ENCODE data around the gene FIGNL1.
A peak's percentile ranks its signal among the peaks of the same experiment; 100 is the strongest.

The FIGNL1 gene

DNA sequence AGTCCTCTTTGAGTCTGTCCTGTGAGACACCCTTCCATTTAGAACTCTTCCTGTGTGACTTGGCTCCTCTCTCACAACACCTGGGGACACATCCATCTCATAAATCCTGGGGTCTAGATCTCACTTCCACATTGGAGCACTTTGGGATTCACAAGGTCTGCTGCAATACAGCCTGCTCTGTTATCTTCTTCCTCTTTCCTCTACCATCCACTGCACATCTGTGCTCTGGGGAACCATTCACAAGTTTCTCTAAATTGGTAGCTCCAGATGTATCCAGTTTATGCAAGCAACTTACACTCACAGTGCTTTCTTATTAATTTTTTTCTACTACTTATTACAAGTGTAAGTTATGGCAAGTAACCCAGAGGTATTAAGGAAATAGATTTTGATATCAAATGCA is 5.5 kb upstream of the FIGNL1 start:
- Histone ChIP-seq H3K27ac (ENCODE audit: low read depth, low read length) (no peak overlapping the region), H3K36me3 (ENCODE audit: control insufficient read depth, insufficient read depth, low read length) (no peaks in the 10 kb centered on the region), H3K9ac (ENCODE audit: low read depth, low read length) (no peak overlapping the region)

DNA sequence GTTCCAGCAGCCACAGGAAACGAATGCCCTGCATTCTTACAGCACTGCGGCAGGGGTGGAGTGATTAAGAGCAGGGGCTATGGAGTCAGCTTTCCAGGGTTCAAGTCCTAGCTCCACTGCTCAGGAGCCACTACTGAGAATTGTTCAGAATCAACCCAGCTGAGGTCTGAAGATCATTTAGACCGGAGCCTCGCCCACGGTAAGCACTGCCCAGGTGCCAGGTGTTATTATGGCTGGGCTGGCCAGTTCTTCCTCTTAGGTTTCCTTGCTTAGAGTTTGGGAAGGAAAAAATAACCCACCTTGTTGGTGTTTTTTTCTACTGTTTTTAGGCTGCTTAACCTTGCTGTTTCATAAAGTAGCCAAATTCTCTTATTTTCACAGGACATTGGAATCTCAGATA is 4.8 kb upstream of the FIGNL1 start:
- Histone ChIP-seq H3K27me3 (ENCODE audit: control insufficient read depth, insufficient read depth, low read length) (no peaks in the 10 kb centered on the region; the same call in 1 of the 2 replicates), H3K9me3 (ENCODE audit: control insufficient read depth, insufficient read depth, low read length) (no peaks in the 10 kb centered on the region; the same call in 1 of the 2 replicates), H3K36me3 (ENCODE audit: control insufficient read depth, insufficient read depth, low read length) (no peaks in the 10 kb centered on the region), H3K27ac (ENCODE audit: low read depth, low read length) (no peak overlapping the region), H3K4me3 (ENCODE audit: low read depth, low read length) (no peak overlapping the region), H3K4me1 (ENCODE audit: control insufficient read depth, insufficient read depth, low read length) (peaks cover 5% of the 10 kb centered on the region; the same call in 1 of the 2 replicates), H3K9ac (ENCODE audit: low read depth, low read length) (no peak overlapping the region)

More for the DNA sequence above, 5.5 kb upstream of the FIGNL1 start:
- Histone ChIP-seq H3K9me3 (ENCODE audit: control insufficient read depth, insufficient read depth, low read length) (no peaks in the 10 kb centered on the region; the same call in 1 of the 2 replicates), H3K4me3 (ENCODE audit: low read depth, low read length) (no peak overlapping the region), H3K4me1 (ENCODE audit: control insufficient read depth, insufficient read depth, low read length) (peaks cover 3% of the 10 kb centered on the region; the same call in 1 of the 2 replicates), H3K27me3 (ENCODE audit: control insufficient read depth, insufficient read depth, low read length) (no peaks in the 10 kb centered on the region; the same call in 1 of the 2 replicates)

DNA sequence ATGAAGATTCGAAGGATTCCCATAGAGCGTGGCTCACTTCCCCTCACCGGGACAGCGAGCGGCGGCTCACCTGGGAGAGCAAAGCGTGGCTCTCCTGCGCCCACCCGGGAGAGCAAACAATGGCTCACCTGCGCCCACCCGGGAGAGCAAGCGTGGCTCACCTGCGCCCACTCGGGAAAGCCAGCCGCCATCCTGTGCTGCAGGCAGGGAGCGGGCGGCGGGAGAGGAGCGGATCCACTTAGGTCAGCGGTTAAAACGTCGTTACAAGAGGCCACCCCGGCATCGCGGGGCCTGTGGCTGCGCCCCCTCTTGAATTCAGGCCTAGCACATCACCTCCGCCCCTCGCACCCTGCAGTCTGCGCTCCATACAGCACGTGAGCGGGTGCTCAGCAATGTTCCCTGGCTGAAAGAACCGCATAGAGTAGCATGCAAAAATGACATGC is 461 bp upstream of the FIGNL1 start:
- Histone ChIP-seq H3K27ac (ENCODE audit: low read depth, low read length) (no peak overlapping the region), H3K9me3 (ENCODE audit: control insufficient read depth, insufficient read depth, low read length) (no peaks in the 10 kb centered on the region), H3K36me3 (ENCODE audit: control insufficient read depth, insufficient read depth, low read length) (peaks cover 16% of the 10 kb centered on the region), H3K4me1 (ENCODE audit: control insufficient read depth, insufficient read depth, low read length) (peaks cover 13% of the 10 kb centered on the region), H3K9ac (ENCODE audit: low read depth, low read length) (peak overlapping the region; percentile 4; the same call in 1 of the 2 replicates), H3K4me3 (ENCODE audit: low read depth, low read length) (peak overlapping the region; percentile 62), H3K27me3 (ENCODE audit: control insufficient read depth, insufficient read depth, low read length) (no peaks in the 10 kb centered on the region)

DNA sequence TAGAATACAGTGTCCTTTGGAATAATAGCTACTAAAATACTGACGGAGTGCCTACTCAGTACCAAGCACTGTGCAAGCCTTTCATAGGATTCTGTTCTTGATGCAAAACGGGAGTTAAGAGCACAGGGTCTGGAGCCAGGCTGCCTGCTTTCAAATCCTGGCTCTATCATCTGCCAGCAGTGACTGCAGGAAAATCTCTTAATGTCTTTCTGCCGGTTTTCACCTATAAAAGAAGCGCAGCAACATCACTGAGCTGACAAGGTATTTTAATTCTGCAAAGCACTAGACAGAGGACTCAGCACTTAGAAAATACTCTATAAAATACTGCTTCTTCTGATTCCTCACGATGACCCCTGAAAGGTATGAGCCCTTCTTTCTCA is 659 bp downstream of the FIGNL1 start:
- Histone ChIP-seq H3K36me3 (ENCODE audit: control insufficient read depth, insufficient read depth, low read length) (peaks cover 24% of the 10 kb centered on the region), H3K4me3 (ENCODE audit: low read depth, low read length) (peak overlapping the region; percentile 62), H3K9ac (ENCODE audit: low read depth, low read length) (no peak overlapping the region), H3K27ac (ENCODE audit: low read depth, low read length) (peak overlapping the region; percentile 54), H3K9me3 (ENCODE audit: control insufficient read depth, insufficient read depth, low read length) (no peaks in the 10 kb centered on the region), H3K27me3 (ENCODE audit: control insufficient read depth, insufficient read depth, low read length) (no peaks in the 10 kb centered on the region), H3K4me1 (ENCODE audit: control insufficient read depth, insufficient read depth, low read length) (peaks cover 13% of the 10 kb centered on the region)

GRCh38 chr7:50448823-50449222 is 1.3 kb downstream of the FIGNL1 start:
- H3K36me3 ChIP-seq (ENCODE audit: control insufficient read depth, insufficient read depth, low read length) = peaks cover 24% of the 10 kb centered on the region
- no peaks in the 10 kb centered on the region for H3K9me3 ChIP-seq (ENCODE audit: control insufficient read depth, insufficient read depth, low read length)
- H3K27ac ChIP-seq (ENCODE audit: low read depth, low read length) = no peak overlapping the region
- peaks cover 13% of the 10 kb centered on the region for H3K4me1 ChIP-seq (ENCODE audit: control insufficient read depth, insufficient read depth, low read length)
- no peaks in the 10 kb centered on the region for H3K27me3 ChIP-seq (ENCODE audit: control insufficient read depth, insufficient read depth, low read length)
- no peak overlapping the region for H3K9ac ChIP-seq (ENCODE audit: low read depth, low read length)
- no peak overlapping the region for H3K4me3 ChIP-seq (ENCODE audit: low read depth, low read length)

- peaks cover 24% of the 10 kb centered on the region for H3K36me3 ChIP-seq (ENCODE audit: control insufficient read depth, insufficient read depth, low read length)
- H3K27ac ChIP-seq (ENCODE audit: low read depth, low read length) = peak overlapping the region; percentile 72
- no peaks in the 10 kb centered on the region for H3K9me3 ChIP-seq (ENCODE audit: control insufficient read depth, insufficient read depth, low read length)
- H3K4me1 ChIP-seq (ENCODE audit: control insufficient read depth, insufficient read depth, low read length) = peaks cover 13% of the 10 kb centered on the region
- H3K4me3 ChIP-seq (ENCODE audit: low read depth, low read length) = no peak overlapping the region
- H3K9ac ChIP-seq (ENCODE audit: low read depth, low read length) = no peak overlapping the region
- H3K27me3 ChIP-seq (ENCODE audit: control insufficient read depth, insufficient read depth, low read length) = no peaks in the 10 kb centered on the region
These were observed 3.6 kb downstream of the FIGNL1 start for GRCh38 chr7:50446542-50446960.

DNA sequence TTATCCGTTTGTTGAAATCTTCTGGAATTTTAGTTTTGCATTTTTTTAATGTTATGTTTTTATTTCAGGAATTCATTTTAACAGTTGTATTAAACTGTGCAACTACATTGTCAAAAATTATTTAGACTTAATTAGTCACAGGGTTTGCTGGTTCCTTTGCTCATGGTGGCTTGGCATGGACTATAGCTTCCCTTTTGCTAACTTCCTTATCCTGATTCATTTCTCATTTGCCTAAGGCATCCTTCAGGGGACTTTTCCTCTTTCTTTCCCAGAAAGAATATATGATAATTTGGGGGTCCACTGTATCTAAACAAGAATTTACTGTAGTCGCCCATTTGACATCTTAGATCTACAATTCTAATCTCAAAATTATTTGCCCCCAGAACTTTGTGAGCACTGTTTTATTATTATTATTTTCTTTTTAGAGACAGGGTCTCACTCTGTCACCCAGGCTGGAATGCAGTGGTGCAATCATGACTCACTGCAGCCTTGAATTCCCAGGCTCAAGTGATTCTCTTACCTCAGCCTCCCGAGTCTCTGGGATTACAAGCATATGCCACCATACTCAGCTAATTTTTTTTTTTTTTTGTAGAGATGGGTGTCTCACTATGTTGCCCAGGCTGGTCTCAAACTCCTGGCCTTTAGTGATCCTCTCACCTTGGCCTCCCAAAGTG is 13.9 kb downstream of the FIGNL1 start:
- Histone ChIP-seq H3K27me3 (ENCODE audit: control insufficient read depth, insufficient read depth, low read length) (no peaks in the 10 kb centered on the region), H3K27ac (ENCODE audit: low read depth, low read length) (no peak overlapping the region), H3K36me3 (ENCODE audit: control insufficient read depth, insufficient read depth, low read length) (no peaks in the 10 kb centered on the region), H3K4me1 (ENCODE audit: control insufficient read depth, insufficient read depth, low read length) (no peaks in the 10 kb centered on the region; the same call in 1 of the 2 replicates), H3K9ac (ENCODE audit: low read depth, low read length) (no peak overlapping the region), H3K9me3 (ENCODE audit: control insufficient read depth, insufficient read depth, low read length) (no peaks in the 10 kb centered on the region), H3K4me3 (ENCODE audit: low read depth, low read length) (no peak overlapping the region)

DNA sequence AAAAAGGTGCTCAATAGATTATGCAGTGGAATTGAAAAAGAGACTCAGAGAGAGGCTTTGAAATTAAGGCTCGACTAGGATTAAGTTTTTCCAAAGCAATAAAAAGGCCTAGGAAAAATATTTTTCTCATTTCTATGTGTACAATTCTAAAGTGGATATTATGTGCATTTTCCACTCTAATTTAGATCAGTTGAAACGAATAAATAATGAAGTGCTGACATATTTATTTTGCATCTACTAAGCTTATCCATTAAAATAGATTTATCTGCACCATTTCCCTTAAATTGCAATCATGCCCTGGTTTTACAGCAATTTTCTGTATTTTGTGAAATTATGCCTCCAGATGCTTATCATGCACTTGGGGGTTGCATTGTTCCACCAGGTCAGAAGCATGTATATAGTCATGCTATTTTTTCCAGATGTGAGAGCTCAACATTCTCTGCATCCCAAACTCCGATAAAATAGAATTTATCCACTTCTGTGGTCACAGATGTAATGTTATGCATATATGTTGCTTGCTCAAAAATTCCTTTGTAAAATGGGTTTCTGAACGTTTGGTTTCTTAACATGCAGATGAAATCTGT is 18.3 kb downstream of the FIGNL1 start:
- H3K27me3 ChIP-seq (ENCODE audit: control insufficient read depth, insufficient read depth, low read length) = no peaks in the 10 kb centered on the region
- H3K27ac ChIP-seq (ENCODE audit: low read depth, low read length) = no peak overlapping the region
- no peaks in the 10 kb centered on the region; the same call in 1 of the 2 replicates for H3K4me1 ChIP-seq (ENCODE audit: control insufficient read depth, insufficient read depth, low read length)
- H3K9ac ChIP-seq (ENCODE audit: low read depth, low read length) = no peak overlapping the region
- no peaks in the 10 kb centered on the region for H3K9me3 ChIP-seq (ENCODE audit: control insufficient read depth, insufficient read depth, low read length)
- no peaks in the 10 kb centered on the region for H3K36me3 ChIP-seq (ENCODE audit: control insufficient read depth, insufficient read depth, low read length)
- H3K4me3 ChIP-seq (ENCODE audit: low read depth, low read length) = no peak overlapping the region

GRCh38 chr7:50431316-50431715 is 18.8 kb downstream of the FIGNL1 start:
- no peaks in the 10 kb centered on the region; the same call in 1 of the 2 replicates for H3K4me1 ChIP-seq (ENCODE audit: control insufficient read depth, insufficient read depth, low read length)
- no peaks in the 10 kb centered on the region for H3K36me3 ChIP-seq (ENCODE audit: control insufficient read depth, insufficient read depth, low read length)
- no peaks in the 10 kb centered on the region for H3K9me3 ChIP-seq (ENCODE audit: control insufficient read depth, insufficient read depth, low read length)
- H3K4me3 ChIP-seq (ENCODE audit: low read depth, low read length) = no peak overlapping the region
- no peaks in the 10 kb centered on the region for H3K27me3 ChIP-seq (ENCODE audit: control insufficient read depth, insufficient read depth, low read length)
- no peak overlapping the region for H3K9ac ChIP-seq (ENCODE audit: low read depth, low read length)
- no peak overlapping the region for H3K27ac ChIP-seq (ENCODE audit: low read depth, low read length)

DNA sequence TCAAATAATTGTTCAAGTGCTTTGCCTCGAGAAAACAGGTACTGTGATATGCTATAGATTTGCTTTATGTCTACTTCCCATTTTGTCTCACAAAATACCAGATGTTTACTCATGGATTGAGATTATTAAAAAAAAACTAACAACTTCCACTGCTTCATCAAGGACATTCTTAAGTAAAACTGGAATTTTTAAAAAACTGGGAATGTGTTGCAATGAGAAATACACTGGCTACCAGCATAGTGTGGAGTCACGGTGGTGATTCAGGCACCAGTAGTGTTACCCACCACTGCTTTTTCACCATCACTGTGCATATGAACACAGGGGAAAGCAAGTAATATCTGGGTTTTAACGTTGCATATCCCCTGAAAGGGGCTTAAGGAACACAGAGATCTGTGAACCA is 21.2 kb downstream of the FIGNL1 start:
- Histone ChIP-seq H3K9ac (ENCODE audit: low read depth, low read length) (no peak overlapping the region), H3K4me1 (ENCODE audit: control insufficient read depth, insufficient read depth, low read length) (no peaks in the 10 kb centered on the region; the same call in 1 of the 2 replicates), H3K27ac (ENCODE audit: low read depth, low read length) (no peak overlapping the region), H3K36me3 (ENCODE audit: control insufficient read depth, insufficient read depth, low read length) (no peaks in the 10 kb centered on the region), H3K9me3 (ENCODE audit: control insufficient read depth, insufficient read depth, low read length) (no peaks in the 10 kb centered on the region), H3K4me3 (ENCODE audit: low read depth, low read length) (no peak overlapping the region), H3K27me3 (ENCODE audit: control insufficient read depth, insufficient read depth, low read length) (no peaks in the 10 kb centered on the region)

- H3K4me1 ChIP-seq (ENCODE audit: control insufficient read depth, insufficient read depth, low read length) = no peaks in the 10 kb centered on the region; the same call in 1 of the 2 replicates
- H3K4me3 ChIP-seq (ENCODE audit: low read depth, low read length) = no peak overlapping the region
- no peak overlapping the region for H3K27ac ChIP-seq (ENCODE audit: low read depth, low read length)
- H3K9me3 ChIP-seq (ENCODE audit: control insufficient read depth, insufficient read depth, low read length) = no peaks in the 10 kb centered on the region
- no peak overlapping the region for H3K9ac ChIP-seq (ENCODE audit: low read depth, low read length)
- H3K36me3 ChIP-seq (ENCODE audit: control insufficient read depth, insufficient read depth, low read length) = no peaks in the 10 kb centered on the region
- H3K27me3 ChIP-seq (ENCODE audit: control insufficient read depth, insufficient read depth, low read length) = no peaks in the 10 kb centered on the region
These were observed 22.6 kb downstream of the FIGNL1 start for GRCh38 chr7:50427518-50427917.
